NB4 (cell line): ENCODE results near the gene HK3.
A peak's percentile ranks its signal among the peaks of the same experiment; 100 is the strongest.

Experiments used
- DNase-seq: peaks from one replicate; pipeline ENCODE4 v3.0.0; 2010; ENCODE audit warnings: low read depth
- H3K4me3 ChIP-seq: one replicate; pipeline ENCODE4 v1.5.1; 2011; ENCODE audit warnings: mild to moderate bottlenecking, low read depth, low read length, moderate library complexity
- MYC ChIP-seq: IDR thresholded peaks from 2 replicates; pipeline ENCODE4 v1.6.1; 2011; ENCODE audit warnings: low read depth, low read length
- POLR2A ChIP-seq: IDR thresholded peaks from 2 replicates; pipeline ENCODE4 v1.6.1; 2011; ENCODE audit warnings: mild to moderate bottlenecking; ENCODE audit not compliant: insufficient read length; ENCODE audit errors: extremely low read depth
- TF ChIP-seq, protein P1 (sequence below): IDR thresholded peaks from 2 replicates; pipeline ENCODE4 v1.6.1; 2011; ENCODE audit warnings: low read depth, low read length
- TF ChIP-seq, protein P2 (sequence below): IDR thresholded peaks from one replicate; pipeline ENCODE4 v1.5.1; 2012; ENCODE audit warnings: low read depth, low read length

Gene HK3

DNA sequence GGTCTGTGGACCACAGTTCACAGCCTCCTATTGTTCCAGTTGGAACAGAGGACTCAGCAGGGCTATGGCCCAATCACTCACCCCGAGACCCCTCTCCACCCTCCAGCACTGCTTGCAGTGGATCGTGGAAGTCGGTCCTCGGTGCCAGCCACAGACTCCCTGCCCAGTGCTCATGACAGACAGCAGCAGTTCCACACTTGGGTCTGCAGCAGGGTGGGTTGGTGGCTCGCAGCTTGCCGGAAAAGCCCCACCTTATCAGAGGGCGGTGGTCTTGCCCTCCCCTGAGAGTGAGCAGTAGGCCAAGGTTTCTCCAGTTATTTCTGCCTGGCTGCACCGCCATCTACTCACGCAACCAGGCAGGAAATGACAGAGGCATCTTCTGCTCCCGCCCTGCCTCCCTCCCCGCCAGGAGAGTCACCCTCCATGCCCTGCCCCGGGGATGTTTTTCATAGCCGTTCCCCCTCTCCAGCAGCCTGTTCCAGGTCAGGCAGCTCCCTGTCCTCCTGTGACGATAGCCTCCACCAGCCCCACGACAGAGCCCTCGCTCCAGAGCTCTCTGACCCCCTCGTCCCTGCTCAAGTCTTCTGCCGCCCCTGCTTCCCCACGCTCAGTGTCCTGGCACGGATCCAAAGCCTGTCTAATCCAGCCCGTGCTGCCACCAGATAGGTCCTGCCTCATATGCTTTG lies 54.3 kb downstream of the HK3 start:
- no peak overlapping the region for H3K4me3 ChIP-seq
- DNase-seq, result no peak
- no peak for TF ChIP-seq MYC
- TF ChIP-seq POLR2A, result no peak
- TF ChIP-seq, protein P1, sequence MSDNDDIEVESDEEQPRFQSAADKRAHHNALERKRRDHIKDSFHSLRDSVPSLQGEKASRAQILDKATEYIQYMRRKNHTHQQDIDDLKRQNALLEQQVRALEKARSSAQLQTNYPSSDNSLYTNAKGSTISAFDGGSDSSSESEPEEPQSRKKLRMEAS, result no peak
- TF ChIP-seq, protein P2, sequence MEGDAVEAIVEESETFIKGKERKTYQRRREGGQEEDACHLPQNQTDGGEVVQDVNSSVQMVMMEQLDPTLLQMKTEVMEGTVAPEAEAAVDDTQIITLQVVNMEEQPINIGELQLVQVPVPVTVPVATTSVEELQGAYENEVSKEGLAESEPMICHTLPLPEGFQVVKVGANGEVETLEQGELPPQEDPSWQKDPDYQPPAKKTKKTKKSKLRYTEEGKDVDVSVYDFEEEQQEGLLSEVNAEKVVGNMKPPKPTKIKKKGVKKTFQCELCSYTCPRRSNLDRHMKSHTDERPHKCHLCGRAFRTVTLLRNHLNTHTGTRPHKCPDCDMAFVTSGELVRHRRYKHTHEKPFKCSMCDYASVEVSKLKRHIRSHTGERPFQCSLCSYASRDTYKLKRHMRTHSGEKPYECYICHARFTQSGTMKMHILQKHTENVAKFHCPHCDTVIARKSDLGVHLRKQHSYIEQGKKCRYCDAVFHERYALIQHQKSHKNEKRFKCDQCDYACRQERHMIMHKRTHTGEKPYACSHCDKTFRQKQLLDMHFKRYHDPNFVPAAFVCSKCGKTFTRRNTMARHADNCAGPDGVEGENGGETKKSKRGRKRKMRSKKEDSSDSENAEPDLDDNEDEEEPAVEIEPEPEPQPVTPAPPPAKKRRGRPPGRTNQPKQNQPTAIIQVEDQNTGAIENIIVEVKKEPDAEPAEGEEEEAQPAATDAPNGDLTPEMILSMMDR, result no peak

DNA sequence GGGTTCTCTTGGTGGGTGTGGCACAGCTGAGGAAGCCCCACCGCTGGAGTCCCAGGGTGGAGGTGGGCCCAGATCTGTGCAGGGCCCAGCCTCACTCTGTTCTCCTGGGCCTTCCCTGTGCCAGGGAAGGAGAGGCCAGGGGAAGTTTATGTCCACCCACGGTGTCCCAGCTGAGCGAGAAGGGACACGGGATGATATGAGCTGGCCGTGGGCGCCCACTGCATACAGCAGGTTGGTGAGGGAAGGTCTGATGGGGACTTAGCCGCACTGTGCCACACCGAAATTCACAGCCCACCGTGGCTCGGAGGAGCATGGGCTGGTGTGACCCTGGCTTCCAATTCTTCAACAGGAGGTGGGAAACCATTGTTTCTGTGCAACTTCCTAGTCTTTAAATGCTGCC lies 54.9 kb downstream of the HK3 start:
- DNase-seq, result no peak
- H3K4me3 ChIP-seq, result no peak overlapping the region
- TF ChIP-seq MYC, result no peak
- TF ChIP-seq, protein P1, result no peak
- no peak for TF ChIP-seq POLR2A
- TF ChIP-seq, protein P2, result no peak

DNA sequence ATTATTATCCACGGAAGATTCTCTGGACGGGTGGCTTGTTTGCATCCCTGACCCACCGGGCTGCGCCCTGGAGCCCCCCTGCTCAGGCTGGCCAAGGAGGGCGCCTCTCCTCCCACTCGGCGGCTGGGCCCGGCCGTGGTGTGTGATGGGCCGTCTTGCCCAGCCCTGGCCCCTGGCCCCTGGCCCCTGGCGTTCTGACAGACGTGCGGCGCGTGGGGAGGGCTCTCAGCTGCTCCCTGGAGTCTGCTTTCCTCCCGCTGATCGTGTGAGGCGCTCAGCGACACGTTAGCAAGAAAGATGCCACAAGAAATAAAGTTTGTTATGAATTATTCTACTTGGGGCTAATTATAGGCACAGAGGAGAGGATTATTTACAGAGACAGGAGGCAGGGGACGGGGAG lies 55.5 kb downstream of the HK3 start:
- no peak overlapping the region for H3K4me3 ChIP-seq
- TF ChIP-seq, protein P1, result no peak
- TF ChIP-seq MYC, result no peak
- no peak for TF ChIP-seq POLR2A
- TF ChIP-seq, protein P2, result no peak
- DNase-seq, result no peak

DNA sequence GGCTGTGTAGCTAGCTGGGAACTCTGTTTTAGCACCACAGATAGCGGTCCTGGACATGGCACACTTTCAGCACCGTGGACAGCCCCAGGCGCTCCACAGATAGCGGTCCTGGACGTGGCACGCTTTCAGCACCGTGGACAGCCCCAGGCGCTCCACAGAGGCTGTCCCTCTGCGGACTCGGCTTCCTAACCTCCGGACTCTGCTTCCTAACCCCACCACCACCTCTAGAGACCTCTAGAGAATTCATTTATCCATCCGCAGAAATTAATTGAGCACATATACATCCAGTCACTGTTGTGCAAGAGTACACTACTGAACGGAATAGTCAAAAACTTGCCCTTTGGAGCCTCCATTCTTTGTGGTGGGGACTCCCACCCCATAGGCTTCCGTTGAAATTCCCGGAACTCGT lies 61.4 kb downstream of the HK3 start:
- H3K4me3 ChIP-seq, result no peak overlapping the region
- peak; percentile 86 for DNase-seq
- TF ChIP-seq, protein P1, result peak; percentile 96
- TF ChIP-seq POLR2A (no peak), MYC (peak; percentile 74)
- TF ChIP-seq, protein P2, result no peak

DNA sequence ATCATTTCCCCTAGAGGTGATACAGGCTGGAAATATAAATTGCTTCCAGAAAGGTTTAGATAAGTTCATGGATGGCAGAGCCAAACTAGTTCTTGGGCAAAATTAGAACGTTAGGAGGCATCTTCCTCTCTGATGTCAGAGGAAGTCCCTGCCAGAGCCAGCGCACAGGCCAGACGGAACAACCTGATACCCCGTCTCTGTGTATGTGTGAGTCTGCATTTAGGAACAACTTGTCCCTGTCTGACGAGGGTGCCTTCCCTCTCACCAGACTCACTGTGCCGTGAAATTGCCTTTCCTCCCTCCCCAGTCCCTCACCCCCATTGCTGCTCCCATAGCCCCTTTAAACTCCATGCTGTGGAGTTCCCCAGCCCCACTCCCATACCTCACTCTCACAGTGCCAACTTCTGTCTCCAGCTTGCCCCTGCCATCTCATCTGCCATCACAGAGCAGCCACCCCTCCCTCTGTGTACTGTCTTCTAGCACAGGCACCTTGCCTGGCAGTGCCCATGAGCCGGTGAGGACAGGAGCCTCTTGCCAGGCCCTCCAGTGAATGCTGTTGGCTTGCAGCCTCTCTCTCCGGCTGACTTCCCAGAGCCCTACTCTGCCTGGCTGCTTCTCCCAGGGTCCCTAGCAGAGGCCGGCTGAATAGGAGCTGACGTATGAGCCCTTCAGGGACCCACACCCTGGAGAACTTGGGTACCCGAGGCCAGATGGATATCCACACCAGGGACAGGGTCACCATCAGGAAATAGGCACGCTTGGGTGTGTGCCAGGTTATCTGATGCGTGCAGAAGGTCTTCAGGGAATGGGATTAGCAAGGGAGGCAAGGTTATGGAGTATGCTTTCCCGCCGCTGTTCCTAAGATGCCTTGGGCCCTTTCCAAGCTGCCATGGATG lies 62.1 kb downstream of the HK3 start:
- no peak for TF ChIP-seq POLR2A
- TF ChIP-seq, protein P1, result no peak
- TF ChIP-seq, protein P2, result no peak
- no peak for TF ChIP-seq MYC
- H3K4me3 ChIP-seq, result no peak overlapping the region
- DNase-seq, result no peak
